HepG2 (cell line): ENCODE results near the gene CD9. TPM values are rescaled to one million over a fixed set of nuclear protein-coding genes. Genes with fewer than 3 reads are reported as not detected.

ENCODE experiments used
- ADNP ChIP-seq: sonication (generic); formaldehyde crosslinking; IDR thresholded peaks from 2 replicates; pipeline ENCODE4 v1.4.0; 2020; ENCODE audit warnings: missing genetic modification reagents
- AGO1 ChIP-seq: fragments of 200-400 bp; formaldehyde crosslinking; IDR thresholded peaks from 2 replicates; pipeline ENCODE4 v1.6.1; 2017; ENCODE audit warnings: mild to moderate bottlenecking, low read depth, low read length, moderate library complexity; ENCODE audit not compliant: poor library complexity, severe bottlenecking
- AGO2 ChIP-seq: fragments of 200-400 bp; formaldehyde crosslinking; optimal IDR thresholded peaks from 2 replicates; pipeline ENCODE3; 2017; ENCODE audit warnings: mild to moderate bottlenecking, low read depth, low read length, moderate library complexity
- ATAD3A ChIP-seq: sonication (generic); formaldehyde crosslinking; IDR thresholded peaks from 2 replicates; pipeline ENCODE4 v1.4.0; 2020; ENCODE audit warnings: missing genetic modification reagents
- CC2D1A ChIP-seq: sonication (generic); formaldehyde crosslinking; IDR thresholded peaks from 2 replicates; pipeline ENCODE4 v1.8.1; 2023; ENCODE audit warnings: mild to moderate bottlenecking, missing genetic modification reagents
- CREB1 ChIP-seq, 2 experiments: fragments of 450-650 bp in 1 of 2; IDR thresholded peaks; 2 replicates each; pipeline ENCODE4 v1.6.1; 2016 to 2017; ENCODE audit warnings: control low read depth in 1 of 2, mild to moderate bottlenecking in 1 of 2, missing compliant biosample characterization in 1 of 2, missing genetic modification characterization in 1 of 2
- DDIT3 ChIP-seq: sonication (generic); formaldehyde crosslinking; IDR thresholded peaks from 2 replicates; pipeline ENCODE4 v1.4.0; 2020; ENCODE audit warnings: mild to moderate bottlenecking, missing genetic modification reagents
- EED ChIP-seq: sonication (generic); formaldehyde crosslinking; IDR thresholded peaks from 2 replicates; pipeline ENCODE4 v1.5.0; 2020; ENCODE audit warnings: mild to moderate bottlenecking, missing genetic modification reagents
- GABPB1 ChIP-seq: IDR thresholded peaks from 2 replicates; pipeline ENCODE4 v1.6.1; 2016; ENCODE audit warnings: mild to moderate bottlenecking, missing genetic modification reagents, moderate library complexity, missing compliant biosample characterization
- GZF1 ChIP-seq: sonication (generic); formaldehyde crosslinking; IDR thresholded peaks from 2 replicates; pipeline ENCODE4 v1.5.1; 2020; ENCODE audit warnings: mild to moderate bottlenecking, missing genetic modification reagents
- HDAC1 ChIP-seq: sonication (generic); formaldehyde crosslinking; IDR thresholded peaks from 2 replicates; pipeline ENCODE4 v1.5.1; 2020; ENCODE audit warnings: mild to moderate bottlenecking, missing genetic modification reagents
- HNRNPL ChIP-seq: fragments of 200-400 bp; formaldehyde crosslinking; IDR thresholded peaks from 2 replicates; pipeline ENCODE4 v1.6.1; 2017; ENCODE audit warnings: mild to moderate bottlenecking, low read depth, low read length
- JARID2 ChIP-seq: sonication (generic); formaldehyde crosslinking; IDR thresholded peaks from 2 replicates; pipeline ENCODE4 v1.8.1; 2023; ENCODE audit warnings: missing genetic modification reagents, inconsistent platforms; ENCODE audit not compliant: insufficient replicate concordance
- KAT8 ChIP-seq: IDR thresholded peaks from 2 replicates; pipeline ENCODE4 v1.6.1; 2016; ENCODE audit warnings: missing genetic modification reagents, missing compliant biosample characterization
- KDM2A ChIP-seq: sonication (generic); formaldehyde crosslinking; IDR thresholded peaks from 2 replicates; pipeline ENCODE4 v1.4.0; 2020; ENCODE audit warnings: low read depth, missing genetic modification reagents, borderline replicate concordance
- KMT2A ChIP-seq: sonication (generic); formaldehyde crosslinking; IDR thresholded peaks from 2 replicates; pipeline ENCODE4 v1.4.0; 2020; ENCODE audit warnings: missing genetic modification reagents
- MXI1 ChIP-seq: IDR thresholded peaks from 3 replicates; pipeline ENCODE4 v1.6.1; 2012; ENCODE audit warnings: low read depth, low read length, inconsistent platforms, borderline replicate concordance
- NFYC ChIP-seq: IDR thresholded peaks from 2 replicates; pipeline ENCODE4 v1.6.1; 2016; ENCODE audit warnings: missing genetic modification reagents, missing compliant biosample characterization
- NR0B2 ChIP-seq: sonication (generic); formaldehyde crosslinking; IDR thresholded peaks from 2 replicates; pipeline ENCODE4 v1.4.0; 2020; ENCODE audit warnings: mild to moderate bottlenecking, missing genetic modification reagents
- RAD21 ChIP-seq: fragments of 450-650 bp; formaldehyde crosslinking; IDR thresholded peaks from 2 replicates; pipeline ENCODE4 v1.5.0; 2020; ENCODE audit warnings: mild to moderate bottlenecking
- RFXAP ChIP-seq: sonication (generic); formaldehyde crosslinking; IDR thresholded peaks from 2 replicates; pipeline ENCODE4 v1.4.0; 2020; ENCODE audit warnings: missing genetic modification reagents, borderline replicate concordance
- TBX2 ChIP-seq: sonication (generic); formaldehyde crosslinking; IDR thresholded peaks from 2 replicates; pipeline ENCODE4 v1.5.0; 2020; ENCODE audit warnings: missing genetic modification reagents, mild to moderate bottlenecking, borderline replicate concordance
- ZBTB8A ChIP-seq: sonication (generic); formaldehyde crosslinking; IDR thresholded peaks from 2 replicates; pipeline ENCODE4 v1.4.0; 2020; ENCODE audit warnings: mild to moderate bottlenecking, low read depth, missing genetic modification reagents, borderline replicate concordance
- ZGPAT ChIP-seq: IDR thresholded peaks from 2 replicates; pipeline ENCODE4 v1.6.1; 2016; ENCODE audit warnings: mild to moderate bottlenecking
- ZNF256 ChIP-seq: sonication (generic); formaldehyde crosslinking; conservative IDR thresholded peaks from 2 replicates; pipeline ENCODE4 v1.4.0; 2020; ENCODE audit warnings: missing genetic modification reagents
- ZNF263 ChIP-seq: sonication (generic); formaldehyde crosslinking; IDR thresholded peaks from 2 replicates; pipeline ENCODE4 v1.4.0; 2020; ENCODE audit warnings: missing genetic modification reagents
- ZNF605 ChIP-seq: sonication (generic); formaldehyde crosslinking; IDR thresholded peaks from 2 replicates; pipeline ENCODE4 v1.8.0; 2022; ENCODE audit warnings: mild to moderate bottlenecking, missing genetic modification reagents
- ZNF652 ChIP-seq: IDR thresholded peaks from 2 replicates; pipeline ENCODE4 v1.6.1; 2016; ENCODE audit warnings: low read depth, borderline replicate concordance
- ZNF782 ChIP-seq: sonication (generic); formaldehyde crosslinking; IDR thresholded peaks from 2 replicates; pipeline ENCODE4 v1.4.0; 2020; ENCODE audit warnings: missing genetic modification reagents, mild to moderate bottlenecking, borderline replicate concordance
- polyA plus RNA-seq, 8 experiments: library from polyadenylated mRNA; depleted of rRNA in 3 of 8; stranded (reverse) in 7 of 8; unstranded in 1 of 8; fragments of >200 nt; fragmentation: Illumina TruSeq in 4 of 8; extraction: Trizol in 4 of 8; gene quantifications; 2 replicates each; pipeline versions ENCODE4 v1.2.1 to v1.2.3, GENCODE V29; 2011 to 2016; ENCODE audit warnings: low read depth in 4 of 8, missing spikeins in 1 of 8, mixed read lengths in 1 of 8; ENCODE audit not compliant: insufficient read depth in 1 of 8
- total RNA-seq, 5 experiments: library from RNA; depleted of rRNA; stranded (reverse); fragments of >200 nt; fragmentation: Illumina TruSeq; extraction: Trizol; gene quantifications; 2 replicates each; pipeline ENCODE4 v1.2.3, GENCODE V29; 2016; ENCODE audit warnings: low read depth in 1 of 5

CD9 gene
- total and polyA plus RNA-seq, 2 of the 13 experiments (the other 11 are each of a cell fraction or from before 2014, with no cell fraction given) = 5.8 to 38.3 TPM

GRCh38 chr12:6195665-6196535, 4.3 kb upstream of the CD9 start (continued):
- TF ChIP-seq TBX2 (peak; percentile 55; the same call in 1 of the 2 replicates), HDAC1 (CRISPR knock-in tag) (no peak), RAD21 (CRISPR knock-in tag) (peak; percentile 87), NFYC (CRISPR knock-in tag) (no peak), ZNF605 (CRISPR knock-in tag) (0 out of 2 replicates have a peak, but pooled peaks have one; percentile 57), MXI1 (peak; percentile 41; the same call in 1 of the 3 replicates), JARID2 (CRISPR knock-in tag) (no peak), RFXAP (CRISPR knock-in tag) (0 out of 2 replicates have a peak, but pooled peaks have one; percentile 52), KAT8 (peak; percentile 13; the same call in 1 of the 2 replicates), NR0B2 (CRISPR knock-in tag) (no peak), AGO1 (no peak), ZBTB8A (no peak), ZNF256 (CRISPR knock-in tag) (no peak), ATAD3A (CRISPR knock-in tag) (no peak), AGO2 (no peak), CREB1 (IDR thresholded peaks at IDR 0.05) (no peak), CREB1 (CRISPR knock-in tag; IDR thresholded peaks at IDR 0.05) (no peak), ZNF652 (CRISPR knock-in tag) (no peak), HNRNPL (no peak), ZNF782 (CRISPR knock-in tag) (0 out of 2 replicates have a peak, but pooled peaks have one; percentile 62), KMT2A (CRISPR knock-in tag) (no peak), EED (CRISPR knock-in tag) (no peak), ZGPAT (CRISPR knock-in tag) (peak; percentile 45; the same call in 1 of the 2 replicates), GZF1 (CRISPR knock-in tag) (no peak), ADNP (CRISPR knock-in tag) (no peak), GABPB1 (CRISPR knock-in tag) (no peak), KDM2A (CRISPR knock-in tag) (no peak; the same call in 1 of the 2 replicates), ZNF263 (CRISPR knock-in tag) (no peak), DDIT3 (CRISPR knock-in tag) (no peak), CC2D1A (CRISPR knock-in tag) (no peak)
